ENCODE results near the gene MBL2.

DNA sequence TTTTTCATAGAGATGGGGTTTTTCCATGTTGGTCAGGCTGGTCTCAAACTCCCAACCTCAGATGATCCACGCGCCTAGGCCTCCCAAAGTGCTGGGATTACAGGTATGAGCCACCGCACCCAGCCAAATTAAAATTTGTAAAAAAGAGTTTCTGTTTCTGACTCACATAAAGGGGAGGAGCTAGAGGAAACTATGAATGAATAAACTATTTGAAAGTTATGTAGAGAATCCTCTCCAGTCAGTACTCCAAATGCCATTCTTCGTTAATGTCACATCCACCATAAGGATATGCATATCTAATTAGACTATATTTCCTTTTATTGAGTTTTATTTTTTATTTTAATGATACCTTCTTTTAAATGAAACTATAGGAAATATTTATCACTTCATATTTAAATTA lies 52.6 kb downstream of the MBL2 start:
- TF ChIP-seq, protein P1, sequence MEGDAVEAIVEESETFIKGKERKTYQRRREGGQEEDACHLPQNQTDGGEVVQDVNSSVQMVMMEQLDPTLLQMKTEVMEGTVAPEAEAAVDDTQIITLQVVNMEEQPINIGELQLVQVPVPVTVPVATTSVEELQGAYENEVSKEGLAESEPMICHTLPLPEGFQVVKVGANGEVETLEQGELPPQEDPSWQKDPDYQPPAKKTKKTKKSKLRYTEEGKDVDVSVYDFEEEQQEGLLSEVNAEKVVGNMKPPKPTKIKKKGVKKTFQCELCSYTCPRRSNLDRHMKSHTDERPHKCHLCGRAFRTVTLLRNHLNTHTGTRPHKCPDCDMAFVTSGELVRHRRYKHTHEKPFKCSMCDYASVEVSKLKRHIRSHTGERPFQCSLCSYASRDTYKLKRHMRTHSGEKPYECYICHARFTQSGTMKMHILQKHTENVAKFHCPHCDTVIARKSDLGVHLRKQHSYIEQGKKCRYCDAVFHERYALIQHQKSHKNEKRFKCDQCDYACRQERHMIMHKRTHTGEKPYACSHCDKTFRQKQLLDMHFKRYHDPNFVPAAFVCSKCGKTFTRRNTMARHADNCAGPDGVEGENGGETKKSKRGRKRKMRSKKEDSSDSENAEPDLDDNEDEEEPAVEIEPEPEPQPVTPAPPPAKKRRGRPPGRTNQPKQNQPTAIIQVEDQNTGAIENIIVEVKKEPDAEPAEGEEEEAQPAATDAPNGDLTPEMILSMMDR (IDR thresholded peaks at IDR 0.05; ENCODE audit: control extremely low read depth in 1 of 3, insufficient read depth in 1 of 3, low read depth in 1 of 3, low read length in 3 of 3): no peak
- TF ChIP-seq GTF2F1 (IDR thresholded peaks at IDR 0.05; ENCODE audit: borderline replicate concordance, low read depth, low read length): no peak
